Peyer's patch (tissue), 4 donors: ENCODE data around the gene NHSL2. TPM values are rescaled to one million over a fixed set of nuclear protein-coding genes. Genes with fewer than 3 reads are reported as not detected.

Experiments
- DNase-seq, 3 donors: peaks; one replicate each; pipeline ENCODE4 v3.0.0-alpha.2; 2017 to 2019
- H3K27ac ChIP-seq, 4 donors: fragments of 200-600 bp; sonication (generic); one replicate each; pipeline ENCODE4 v1.5.1; 2016 to 2019
- H3K27me3 ChIP-seq, 2 donors: fragments of 200-600 bp; sonication (generic); one replicate each; pipeline ENCODE4 v1.5.1; 2019
- H3K36me3 ChIP-seq, 3 donors: fragments of 200-600 bp; sonication (generic); one replicate each; pipeline ENCODE4 v1.5.1; 2016 to 2019
- H3K4me1 ChIP-seq, 4 donors: fragments of 200-600 bp; sonication (generic); one replicate each; pipeline ENCODE4 v1.5.1; 2016 to 2019
- H3K4me3 ChIP-seq, 4 donors: fragments of 200-600 bp; sonication (generic); 1 replicate in 3 of 4; 2 replicates in 1 of 4; pipeline ENCODE4 v1.5.1; 2016 to 2019; ENCODE audit warnings: mild to moderate bottlenecking in 1 of 4
- H3K9me3 ChIP-seq, 4 donors: fragments of 200-600 bp; sonication (generic); one replicate each; pipeline ENCODE4 v1.5.1; 2016 to 2019; ENCODE audit warnings: mild to moderate bottlenecking in 1 of 4
- CTCF ChIP-seq, 6 experiments: fragments of 450-650 bp in 4 of 6; fragments of 200-600 bp in 2 of 6; sonication (generic) in 1 of 6; IDR thresholded peaks; one replicate each; pipeline ENCODE4 v1.5.1; 2017 to 2019; ENCODE audit warnings: antibody characterized with exemption in 6 of 6, mild to moderate bottlenecking in 3 of 6, moderate library complexity in 1 of 6
- POLR2A ChIP-seq, 2 donors: fragments of 450-650 bp; IDR thresholded peaks; one replicate each; pipeline ENCODE4 v1.5.1; 2017; ENCODE audit warnings: antibody characterized with exemption in 2 of 2, mild to moderate bottlenecking in 2 of 2, moderate library complexity in 2 of 2
- total RNA-seq, 4 donors: library from RNA; depleted of rRNA; stranded (reverse); fragments of >200 nt; gene quantifications; one replicate each; pipeline ENCODE4 v1.1.0, GENCODE V29; 2016

The NHSL2 gene
- total RNA-seq, 4 donors from 2014 or later = 0.53 to 2.9 (median 2.2) TPM

DNA sequence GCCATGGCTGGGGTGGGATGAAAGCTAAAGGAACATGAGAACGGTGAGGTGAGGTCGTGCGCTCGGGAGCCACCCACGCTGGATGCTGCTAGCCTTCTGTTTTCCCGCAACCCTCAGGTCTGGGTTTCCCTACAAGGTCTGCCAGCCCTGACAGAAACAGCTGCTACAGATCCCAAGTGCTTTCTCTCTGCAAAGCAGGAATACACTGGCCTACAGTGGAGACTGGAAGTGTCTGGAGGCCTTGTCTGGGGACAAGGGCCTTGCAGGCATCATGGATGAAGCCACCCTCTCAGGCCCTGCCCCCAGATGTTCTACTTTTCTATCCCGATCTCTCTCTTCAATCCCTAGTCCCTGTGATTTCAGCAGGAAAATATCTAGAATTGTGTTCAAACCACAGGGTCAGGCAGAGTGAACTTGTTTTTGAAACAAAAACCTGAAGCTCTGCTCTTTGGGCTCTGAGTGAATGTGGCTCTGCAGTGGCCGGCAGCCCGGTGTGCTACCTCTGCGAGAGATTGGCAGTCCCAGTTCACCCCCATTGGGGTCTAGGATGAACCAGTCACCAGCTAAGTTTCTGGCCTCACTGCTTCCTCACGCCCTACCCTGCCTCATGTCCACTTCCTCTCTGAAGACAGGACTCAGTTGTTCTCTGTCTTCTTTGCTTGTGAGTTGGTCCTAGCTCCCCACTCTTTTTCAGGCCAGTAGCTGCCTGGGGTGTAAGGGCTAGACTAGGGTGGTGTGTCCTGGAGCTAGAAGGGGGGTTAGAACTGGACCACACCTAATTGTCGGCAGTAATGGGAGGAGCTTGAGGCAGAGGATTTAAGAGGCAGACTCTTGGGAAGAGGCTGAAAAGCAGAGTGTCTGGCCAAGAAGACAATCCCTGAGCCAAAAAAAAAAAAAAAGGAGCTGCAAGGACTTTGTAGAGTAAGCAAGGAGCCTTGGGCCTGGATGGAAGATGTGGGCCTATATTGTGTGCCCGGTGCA lies 131.5 kb downstream of the NHSL2 start:
- Histone ChIP-seq H3K4me3 (no peak overlapping the region), H3K36me3 (no peaks in the 10 kb centered on the region), H3K4me1 (no peaks in the 10 kb centered on the region), H3K27ac (peak overlapping the region in 2 of 4 donors; percentile 30 to 54), H3K9me3 (no peaks in the 10 kb centered on the region), H3K27me3 (no peaks in the 10 kb centered on the region)
- TF ChIP-seq CTCF (IDR thresholded peaks at IDR 0.05) (no peak), POLR2A (IDR thresholded peaks at IDR 0.05) (no peak)
- DNase-seq = peak in 1 of 3 donors; percentile 31

DNA sequence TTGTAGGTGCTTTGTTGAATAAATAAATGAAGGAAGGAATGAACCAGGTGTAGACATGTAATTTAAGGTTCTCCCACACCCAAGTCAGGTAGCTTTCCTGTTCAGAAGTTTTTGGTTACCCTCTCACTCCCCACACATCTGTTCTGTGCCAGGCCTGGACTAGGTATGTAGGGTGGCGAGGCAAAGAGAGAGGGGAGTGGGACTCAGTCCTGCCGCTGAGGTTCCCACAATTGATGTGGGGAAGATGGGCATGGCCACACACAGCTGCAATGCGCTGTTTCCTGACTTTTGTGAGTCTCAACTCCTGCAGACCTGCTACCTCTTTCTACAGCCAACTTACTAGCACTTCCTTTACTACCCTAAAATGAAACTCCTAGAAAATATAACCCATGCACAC lies 132.2 kb downstream of the NHSL2 start:
- Histone ChIP-seq H3K9me3 (no peaks in the 10 kb centered on the region), H3K4me1 (no peaks in the 10 kb centered on the region), H3K4me3 (no peak overlapping the region), H3K27ac (no peak overlapping the region), H3K36me3 (no peaks in the 10 kb centered on the region), H3K27me3 (no peaks in the 10 kb centered on the region)
- no peak for TF ChIP-seq CTCF (IDR thresholded peaks at IDR 0.05)
- TF ChIP-seq POLR2A (IDR thresholded peaks at IDR 0.05) = no peak
- peak in 1 of 3 donors; percentile 0 for DNase-seq

GRCh38 chrX:72043636-72044035 lies 133.0 kb downstream of the NHSL2 start:
- TF ChIP-seq CTCF (IDR thresholded peaks at IDR 0.05) = no peak
- TF ChIP-seq POLR2A (IDR thresholded peaks at IDR 0.05) = no peak
- no peaks in the 10 kb centered on the region for H3K36me3 ChIP-seq
- no peak for DNase-seq
- no peak overlapping the region for H3K4me3 ChIP-seq
- no peaks in the 10 kb centered on the region for H3K27me3 ChIP-seq
- H3K9me3 ChIP-seq = no peaks in the 10 kb centered on the region
- no peak overlapping the region for H3K27ac ChIP-seq
- no peaks in the 10 kb centered on the region for H3K4me1 ChIP-seq

DNA sequence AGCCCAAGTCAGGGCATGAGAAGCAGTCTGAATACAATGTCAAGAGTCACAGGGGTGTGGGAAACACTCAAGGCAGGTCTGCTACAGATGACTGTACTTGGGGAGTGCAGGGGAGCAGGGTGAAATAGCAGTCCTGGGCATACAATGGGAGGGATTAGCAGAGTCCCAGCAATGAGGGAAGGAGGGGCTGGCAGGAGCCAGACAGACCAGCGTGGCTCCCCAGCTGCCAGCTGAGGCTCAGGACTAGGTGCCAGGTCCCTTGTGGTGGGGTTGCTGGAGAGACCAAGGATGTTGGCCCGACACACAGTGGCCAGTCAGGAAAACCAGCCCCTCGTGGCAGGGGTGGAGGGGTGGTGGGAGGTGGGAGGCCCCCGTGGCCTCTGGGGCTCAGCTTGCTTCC lies 134.5 kb downstream of the NHSL2 start:
- no peak for DNase-seq
- Histone ChIP-seq H3K27ac (peak overlapping the region in 2 of 4 donors; percentile 3 to 59), H3K9me3 (no peaks in the 10 kb centered on the region), H3K4me1 (no peaks in the 10 kb centered on the region), H3K36me3 (no peaks in the 10 kb centered on the region), H3K27me3 (no peaks in the 10 kb centered on the region), H3K4me3 (no peak overlapping the region)
- TF ChIP-seq POLR2A (IDR thresholded peaks at IDR 0.05) = no peak
- TF ChIP-seq CTCF (IDR thresholded peaks at IDR 0.05) = no peak

GRCh38 chrX:72045552-72046277 lies 135.1 kb downstream of the NHSL2 start:
- Histone ChIP-seq H3K9me3 (no peaks in the 10 kb centered on the region), H3K4me1 (no peaks in the 10 kb centered on the region), H3K36me3 (no peaks in the 10 kb centered on the region), H3K27me3 (no peaks in the 10 kb centered on the region), H3K4me3 (no peak overlapping the region), H3K27ac (peak overlapping the region in 2 of 4 donors; percentile 3 to 59)
- TF ChIP-seq CTCF (IDR thresholded peaks at IDR 0.05) (no peak), POLR2A (IDR thresholded peaks at IDR 0.05) (no peak)
- DNase-seq = peak in 1 of 3 donors; percentile 17
